Measurements from ENCODE around the gene DGKI.

The DGKI gene

GRCh38 chr7:137787301-137787976 lies 59.3 kb downstream of the DGKI start:
- DNase-seq: no peak

DNA sequence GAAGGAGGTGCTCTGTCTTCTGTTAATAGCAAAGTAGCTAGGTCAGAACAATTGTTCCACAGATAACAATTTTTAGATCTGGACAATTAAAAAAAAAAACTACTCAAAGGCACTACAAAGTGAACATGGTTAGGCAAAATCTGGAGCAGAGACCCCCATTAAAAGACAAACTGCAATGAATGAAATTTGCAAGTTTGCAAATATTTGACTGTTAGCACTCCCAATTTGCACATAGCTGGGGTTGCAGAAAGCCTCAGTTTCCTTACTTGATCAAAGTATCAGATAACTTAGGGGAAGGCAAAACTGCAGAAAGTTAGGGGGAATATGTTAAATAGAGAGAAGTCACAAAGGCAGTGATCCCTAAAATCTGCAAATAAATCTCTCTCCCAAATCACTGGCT lies 68.3 kb downstream of the DGKI start:
- DNase-seq: no peak

DNA sequence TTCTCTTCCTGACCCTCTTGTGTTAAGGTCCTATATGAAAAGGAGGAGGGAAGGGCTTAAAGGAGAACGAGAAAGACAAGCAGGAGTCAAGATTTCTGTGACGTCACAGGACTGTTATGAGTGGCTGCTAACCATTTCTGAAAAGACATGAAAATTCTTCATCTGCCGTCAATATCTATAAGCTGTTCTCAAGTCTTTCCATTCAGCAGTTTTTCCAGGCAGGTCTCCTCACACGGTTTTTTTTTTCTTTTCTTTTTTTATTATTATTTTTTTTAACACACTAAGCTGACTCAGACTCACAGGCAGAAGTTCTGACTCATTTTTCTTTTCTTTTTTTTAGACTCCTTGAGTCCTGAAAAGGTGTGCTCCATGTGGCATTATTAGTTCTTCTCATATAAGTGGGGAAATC lies 72.0 kb downstream of the DGKI start:
- DNase-seq: no peak

GRCh38 chr7:137772748-137773147 lies 74.0 kb downstream of the DGKI start:
- DNase-seq: no peak

DNA sequence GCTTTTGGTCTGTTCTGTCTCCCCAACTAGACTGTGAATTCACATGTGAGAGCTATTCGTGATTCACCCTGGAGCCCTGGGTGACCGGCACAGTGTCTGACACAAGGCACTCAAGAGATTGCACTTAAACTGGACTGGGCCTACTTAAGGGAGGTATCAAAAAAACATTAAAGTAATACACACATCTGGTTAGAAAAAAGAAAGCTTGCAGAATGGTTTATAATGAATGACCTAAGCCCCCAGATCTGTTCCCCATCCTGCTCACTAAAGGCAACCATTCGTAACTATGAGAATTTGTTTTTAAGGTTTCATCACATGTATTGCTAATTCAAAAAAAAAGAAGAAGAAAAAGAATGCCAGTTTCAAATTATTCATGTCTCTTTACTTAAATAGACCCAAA lies 74.5 kb downstream of the DGKI start:
- DNase-seq: no peak

GRCh38 chr7:137771679-137772078 lies 75.1 kb downstream of the DGKI start:
- DNase-seq: no peak

DNA sequence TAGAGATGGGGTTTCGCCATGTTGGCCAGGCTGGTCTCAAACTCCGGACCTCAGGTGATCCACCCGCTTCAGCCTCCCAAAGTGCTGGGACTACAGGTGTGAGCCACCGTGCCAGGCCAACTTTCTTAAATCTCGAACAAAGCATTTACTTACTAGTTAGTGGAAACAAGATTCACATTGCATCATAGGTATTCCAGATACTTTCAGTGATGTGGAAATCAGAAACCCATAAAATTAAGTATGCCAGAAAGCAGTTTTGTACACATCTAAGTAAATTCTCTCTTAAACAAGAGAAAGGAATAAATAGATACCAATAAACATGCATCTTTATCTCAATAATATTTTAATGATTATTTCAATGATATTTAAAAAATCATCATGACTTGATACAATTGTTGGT lies 75.5 kb downstream of the DGKI start:
- DNase-seq: no peak

DNA sequence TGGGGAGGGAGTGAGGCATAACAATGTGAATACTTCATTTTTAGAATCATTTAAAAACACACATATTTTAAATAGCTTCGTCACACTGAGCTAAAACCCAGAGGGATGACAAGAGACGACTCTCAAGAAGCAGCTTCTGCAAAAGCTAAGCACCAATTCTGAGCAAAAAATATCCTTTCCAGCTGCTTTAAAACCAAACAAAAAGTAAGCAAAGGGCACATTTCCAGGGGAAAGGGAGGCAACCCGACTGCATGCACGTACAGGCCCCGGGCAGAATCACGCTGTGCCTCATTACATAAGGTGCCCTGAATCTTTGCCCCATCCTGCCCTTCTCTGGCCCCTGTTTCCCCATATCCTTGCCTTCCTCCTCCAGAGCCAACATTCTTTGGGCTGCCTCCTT lies 78.4 kb downstream of the DGKI start:
- no peak for DNase-seq

- no peak for DNase-seq
Observed at GRCh38 chr7:137762334-137762733, 84.4 kb downstream of the DGKI start.

DNA sequence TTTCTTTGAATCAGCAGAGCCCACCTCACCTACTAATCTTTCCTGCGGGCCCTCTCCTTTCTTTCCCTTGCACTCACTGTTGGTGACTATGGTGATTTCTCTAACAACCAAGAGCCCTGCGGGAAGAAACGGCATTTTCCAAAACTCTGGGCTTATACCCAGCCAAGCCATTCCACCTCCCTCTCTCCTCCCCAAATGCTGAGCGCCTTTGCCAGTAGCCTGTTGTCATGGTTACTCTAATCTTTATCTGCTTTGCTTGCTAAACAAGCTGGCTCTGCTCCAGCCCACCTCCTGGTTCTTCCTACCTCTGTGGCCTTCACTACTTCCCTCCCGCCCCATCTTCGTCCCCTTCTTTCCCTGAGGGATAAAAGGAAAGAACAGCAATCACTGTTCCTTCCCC lies 86.7 kb downstream of the DGKI start:
- DNase-seq: no peak

DNA sequence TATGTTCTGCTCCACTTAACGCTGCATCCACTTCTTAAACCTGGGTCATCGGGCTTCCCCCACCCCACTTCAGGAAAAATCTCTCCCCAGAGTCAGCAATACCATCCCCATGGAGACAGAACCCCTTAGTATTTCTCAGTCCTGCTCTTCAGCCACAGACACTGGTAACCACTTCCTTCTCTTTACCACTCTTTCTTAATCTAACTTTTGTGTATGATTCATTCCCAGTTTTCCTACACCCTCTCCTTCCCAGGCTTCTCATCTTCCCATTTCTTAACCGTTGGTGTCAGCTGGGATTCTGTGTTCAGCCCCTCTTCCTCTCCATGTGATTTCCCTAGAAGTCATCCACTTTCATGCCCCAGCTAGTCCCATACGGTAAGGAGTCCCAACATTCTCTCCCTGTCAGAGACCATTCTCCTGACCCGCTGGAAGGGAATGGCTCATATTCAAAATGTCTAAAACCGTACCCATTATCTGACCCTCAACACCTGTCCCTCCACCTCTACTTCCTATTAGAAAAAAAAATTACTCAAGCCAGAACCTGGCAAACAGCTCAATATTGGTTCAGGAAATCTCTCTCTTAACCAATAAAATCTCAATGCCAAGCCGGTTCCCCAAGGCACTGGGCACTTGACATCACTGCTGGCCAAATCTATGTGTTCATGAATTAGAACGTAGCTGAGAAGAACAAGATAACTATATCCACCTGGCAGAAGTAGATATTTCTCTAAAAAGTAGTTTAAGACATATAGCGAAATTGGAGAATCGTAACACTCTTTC lies 89.4 kb downstream of the DGKI start:
- no peak for DNase-seq

DNA sequence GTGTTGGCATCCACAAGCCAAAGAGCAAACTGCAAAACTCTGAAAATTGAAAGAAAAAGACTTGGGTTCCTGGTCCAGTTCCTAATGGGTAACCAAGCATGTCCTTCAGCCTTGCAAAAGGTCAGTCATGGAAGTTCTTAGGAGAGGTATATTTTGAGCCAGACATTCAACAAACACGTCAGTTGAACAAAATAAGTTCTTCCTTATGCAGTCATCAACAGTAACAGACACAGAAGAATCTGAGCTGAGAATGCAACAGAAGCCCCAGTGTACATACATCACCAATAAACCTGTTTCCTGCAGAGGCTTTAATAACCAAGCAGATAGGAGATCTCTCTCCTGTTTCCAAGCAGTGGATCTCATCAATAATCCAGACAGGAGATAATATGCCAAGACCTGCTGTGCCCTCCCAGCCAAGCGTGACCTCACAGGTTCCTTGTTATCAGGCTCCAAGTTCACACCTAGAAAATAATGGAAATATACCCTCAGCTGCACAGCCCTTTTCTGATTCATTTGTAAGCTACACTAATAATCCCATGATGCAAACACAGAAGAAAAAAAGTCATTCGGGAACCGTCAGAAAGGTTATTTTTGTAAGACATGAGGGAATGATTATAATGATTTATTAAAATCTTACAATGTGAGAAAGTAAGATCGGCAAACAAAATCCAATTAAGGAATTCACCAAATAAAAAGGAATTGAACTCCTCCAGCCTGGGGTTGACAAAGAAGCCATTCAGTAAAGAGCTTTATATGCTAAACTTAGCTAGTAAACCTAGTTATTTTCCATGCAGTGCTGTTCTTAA lies 90.7 kb downstream of the DGKI start:
- DNase-seq: no peak

DNA sequence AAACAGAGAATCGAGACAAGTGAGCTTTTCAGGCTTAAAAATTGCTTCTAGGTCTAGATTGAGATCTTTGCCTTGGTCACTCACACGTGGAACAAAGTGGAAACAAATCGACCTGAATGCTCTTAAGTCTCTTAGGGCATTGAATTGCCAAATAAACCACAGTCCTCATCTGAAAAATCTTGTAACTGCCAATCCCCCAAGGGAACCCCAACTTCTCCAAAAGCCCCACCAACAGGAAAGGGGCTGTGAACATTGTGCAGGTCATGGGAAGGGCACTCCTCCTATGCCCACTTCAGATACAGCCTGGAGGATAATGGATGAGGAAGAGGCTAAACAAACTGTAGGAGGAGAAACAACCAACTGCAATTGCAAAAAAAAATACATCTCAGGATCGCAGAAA lies 91.3 kb downstream of the DGKI start:
- DNase-seq: no peak

DNA sequence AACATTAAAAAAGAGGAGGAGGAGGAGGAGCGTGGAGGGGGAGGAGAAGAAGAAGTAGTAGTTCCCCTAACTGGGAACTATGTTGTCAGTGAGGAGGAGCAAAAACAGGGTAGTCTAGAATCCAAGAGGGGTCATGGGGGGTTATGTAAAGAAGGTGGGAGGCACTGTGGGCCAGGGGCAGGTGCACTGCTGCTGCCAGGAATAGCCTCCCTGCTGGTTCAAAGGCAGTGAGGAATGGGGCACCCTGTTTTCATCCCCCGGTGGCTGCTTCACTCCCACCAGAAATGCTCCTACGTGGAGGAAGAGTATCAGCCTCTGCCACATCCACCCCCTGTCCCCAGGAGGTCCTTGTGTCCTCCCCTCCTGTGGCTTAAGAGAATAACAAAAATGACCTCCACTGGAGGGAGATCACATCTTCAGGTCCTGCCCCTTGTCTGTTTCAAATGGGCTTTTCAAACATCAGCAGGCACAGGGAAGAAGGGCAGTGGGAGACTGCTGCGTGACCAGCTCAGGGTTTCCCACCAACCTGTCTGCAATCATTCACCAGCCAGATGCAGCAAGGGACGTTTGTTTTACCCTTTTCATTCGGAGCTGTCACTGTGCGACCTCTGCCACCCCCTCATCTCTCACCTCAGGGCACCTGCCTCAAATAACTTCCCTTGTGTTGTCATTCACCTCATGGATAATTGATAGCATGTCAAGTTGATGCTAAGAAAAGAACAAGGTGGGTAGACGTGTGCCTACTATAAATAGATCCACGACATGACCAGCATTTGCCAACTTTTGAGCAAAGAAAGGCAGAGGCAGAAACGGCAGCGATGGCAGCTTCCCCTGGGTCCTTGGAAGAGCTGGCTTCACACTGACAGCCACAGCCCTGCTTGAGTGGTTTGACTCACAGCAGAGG lies 92.6 kb downstream of the DGKI start:
- DNase-seq: no peak

- DNase-seq: no peak
Observed at GRCh38 chr7:137753575-137753947, 93.2 kb downstream of the DGKI start.

DNA sequence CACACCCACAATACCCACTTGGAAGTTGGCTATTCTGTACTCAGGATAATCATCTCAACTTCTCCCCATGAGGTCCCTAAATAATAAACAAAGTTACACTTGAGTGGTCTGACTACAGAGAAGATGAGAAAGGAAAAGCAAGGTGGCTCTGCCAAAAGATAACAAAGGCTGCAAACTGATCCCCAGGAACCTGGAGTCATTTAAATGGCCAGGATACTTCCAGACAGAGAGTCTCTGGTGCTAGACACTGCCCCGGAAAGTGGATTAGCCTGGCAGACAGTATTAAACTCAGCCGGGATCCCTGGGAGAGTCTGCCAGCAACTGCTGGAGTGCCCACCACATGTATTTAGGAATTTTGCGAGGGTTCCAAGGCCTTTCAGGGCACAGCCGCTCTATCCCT lies 93.7 kb downstream of the DGKI start:
- no peak for DNase-seq

DNA sequence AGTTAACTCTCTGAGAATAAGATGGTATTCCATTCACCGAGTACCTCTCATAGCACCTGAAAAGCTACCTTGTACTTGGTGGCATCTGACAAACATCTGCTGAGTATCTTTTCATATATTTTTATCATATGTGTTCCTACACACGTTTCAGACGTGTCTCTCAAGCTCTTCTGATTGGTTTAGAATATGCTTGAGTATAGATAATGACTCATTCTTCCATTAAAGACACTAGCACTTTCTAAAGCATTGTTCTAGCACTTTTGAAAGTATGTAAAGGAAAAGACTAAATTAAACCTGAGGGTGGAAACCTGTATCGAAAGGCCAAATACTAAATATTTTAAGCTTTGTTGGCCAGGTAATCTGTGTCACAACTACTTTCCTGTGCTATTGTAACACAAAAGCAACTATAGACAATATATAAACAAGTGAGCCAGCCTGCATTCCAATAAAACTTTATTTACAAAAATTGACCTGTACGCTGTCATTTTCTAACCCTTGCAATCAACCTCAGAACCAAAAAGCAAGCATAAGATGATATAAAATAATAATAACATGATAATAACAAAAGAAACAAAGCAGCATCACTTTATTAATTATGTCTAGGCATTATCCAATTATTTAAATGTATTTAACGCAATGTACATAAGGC lies 95.3 kb downstream of the DGKI start:
- DNase-seq: no peak

- no peak for DNase-seq
Observed at GRCh38 chr7:137747359-137748031, 99.3 kb downstream of the DGKI start.

GRCh38 chr7:137743021-137743420 lies 103.8 kb downstream of the DGKI start:
- no peak for DNase-seq

DNA sequence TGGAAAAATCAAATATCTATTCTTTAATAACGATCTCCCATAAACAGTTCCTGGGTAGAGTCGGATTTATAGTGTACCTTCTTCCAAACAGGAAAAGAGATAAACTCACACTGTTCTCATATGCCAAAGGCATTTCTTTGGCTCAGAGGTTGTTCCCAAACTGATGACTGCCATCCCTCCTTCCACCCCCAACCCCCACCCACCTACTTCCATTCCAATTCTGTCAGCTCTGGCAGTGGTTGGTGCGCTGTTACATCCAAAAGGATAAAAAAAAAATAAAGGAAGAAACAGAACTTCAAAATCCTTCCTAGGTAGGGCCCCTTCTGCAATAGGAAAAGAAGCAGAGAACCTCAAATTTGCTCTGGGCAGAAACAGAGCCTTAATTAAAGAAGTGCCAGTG lies 104.7 kb downstream of the DGKI start:
- DNase-seq: no peak

DNA sequence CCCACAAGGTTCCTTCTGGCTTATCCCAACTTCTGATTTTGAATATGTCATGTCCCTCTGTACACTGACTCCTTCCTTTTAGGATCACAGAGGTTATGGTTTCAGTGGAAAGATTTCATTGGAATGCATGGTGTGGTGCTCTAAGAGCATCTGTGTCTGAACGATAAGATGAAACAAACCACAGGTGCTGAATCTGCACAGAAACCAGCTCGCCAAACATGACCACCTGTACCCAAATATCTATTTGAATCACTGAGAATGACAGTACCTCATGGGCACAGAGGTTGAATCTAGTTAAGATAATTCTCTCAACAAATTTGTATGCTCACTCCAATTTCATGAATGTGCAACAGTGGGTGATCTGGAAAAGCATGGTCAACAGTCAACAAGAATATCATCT lies 105.3 kb downstream of the DGKI start:
- DNase-seq: no peak

DNA sequence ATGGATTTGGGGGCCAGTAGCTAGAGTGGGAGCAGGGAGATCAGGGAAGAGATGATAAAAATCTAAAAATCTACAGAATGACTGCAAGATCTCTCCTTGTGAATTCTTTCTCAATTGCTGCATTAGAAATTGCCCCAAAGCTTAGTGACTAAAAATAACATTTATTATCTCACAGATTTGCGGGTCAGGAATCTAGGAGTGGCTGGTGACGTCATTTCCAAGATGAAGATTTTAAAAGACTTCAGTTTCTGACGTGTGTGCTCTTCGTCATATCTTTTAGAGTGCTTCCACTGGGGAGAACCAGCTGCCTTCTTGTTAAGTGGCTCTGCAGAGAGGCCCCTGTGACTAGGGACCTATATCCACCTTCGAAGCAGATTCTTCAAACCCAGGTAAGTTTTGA lies 112.6 kb downstream of the DGKI start:
- DNase-seq: no peak

Measured in CD4-positive, alpha-beta T cell treated with Interferon gamma for 1 hour (primary cell).